ENCODE results near the gene NPHP1. TPM values are rescaled to one million over a fixed set of nuclear protein-coding genes. Genes with fewer than 3 reads are reported as not detected.

NPHP1 gene
- total and polyA plus RNA-seq, 2 of the 4 experiments (the other 2 are of a cell fraction): 1.8 to 2.5 TPM

GRCh38 chr2:110126086-110126773 lies 78.6 kb downstream of the NPHP1 start:
- no peak for ATAC-seq (ENCODE audit: low read depth)
- Histone ChIP-seq H3K4me1 (ENCODE audit: control insufficient read depth, insufficient read depth, low read length) (no peaks in the 10 kb centered on the region), H3K4ac (ENCODE audit: low read depth, low read length) (no peak overlapping the region), H2AK9ac (replicated peaks; ENCODE audit: low read depth, low read length, poor library complexity) (no peak overlapping the region), H2AK5ac (ENCODE audit: low read depth, low read length) (no peak overlapping the region), H3K9me1 (ENCODE audit: insufficient read depth, low read length) (no peaks in the 10 kb centered on the region; the same call in 1 of the 2 replicates), H2BK15ac (ENCODE audit: low read depth, low read length) (no peak overlapping the region), H4K20me1 (ENCODE audit: insufficient read depth, low read length) (no peaks in the 10 kb centered on the region), H3K4me3 (ENCODE audit: insufficient read depth, low read depth, low read length) (no peak overlapping the region), H2BK20ac (ENCODE audit: low read depth, low read length) (no peak overlapping the region), H3K79me1 (ENCODE audit: low read depth in 1 of 2, low read length in 2 of 2) (no peaks in the 10 kb centered on the region), H3K27me3 (ENCODE audit: control insufficient read depth, insufficient read depth, low read length) (no peaks in the 10 kb centered on the region), H3K18ac (ENCODE audit: low read depth, low read length) (no peak overlapping the region), H2AFZ (replicated peaks; ENCODE audit: low read length, poor library complexity) (no peak overlapping the region), H4K8ac (ENCODE audit: low read depth in 2 of 2, low read length in 2 of 2) (no peak overlapping the region), H3K56ac (ENCODE audit: extremely low read depth, insufficient read depth, low read length) (no peak overlapping the region), H3K14ac (replicated peaks; ENCODE audit: low read depth, low read length) (no peak overlapping the region), H3K27ac (ENCODE audit: insufficient read depth, low read length) (no peak overlapping the region), H3K9ac (ENCODE audit: low read depth, low read length) (no peak overlapping the region), H4K91ac (ENCODE audit: insufficient read depth, low read depth, low read length) (no peak overlapping the region), H3K23ac (ENCODE audit: low read depth, low read length) (no peak overlapping the region), H3K9me3 (ENCODE audit: control insufficient read depth, insufficient read depth, low read length) (no peaks in the 10 kb centered on the region), H4K5ac (ENCODE audit: low read depth, low read length) (no peak overlapping the region), H3K36me3 (ENCODE audit: control insufficient read depth, insufficient read depth, low read length) (no peaks in the 10 kb centered on the region), H3K4me2 (ENCODE audit: low read depth, low read length) (no peak overlapping the region), H2BK120ac (ENCODE audit: low read depth, low read length) (no peak overlapping the region), H2BK5ac (ENCODE audit: low read depth, low read length, poor library complexity, severe bottlenecking) (no peak overlapping the region)
- dilution Hi-C loops (cut with HindIII; ENCODE audit: low sequenced_read_pairs, unreplicated experiment) (no loop called here), intact Hi-C loops (cut with micrococcal nuclease) (no loop called here), in situ Hi-C loops (cut with MboI; ENCODE audit: low sequenced_read_pairs) (no loop called here)
- ChIA-PET POLR2A (ENCODE audit: unreplicated experiment) (no interaction called here), CTCF (no interaction called here)
- peak; percentile 24 for DNase-seq
- TF ChIP-seq BHLHE40 (IDR thresholded peaks at IDR 0.05; ENCODE audit: low read depth, low read length) (no peak), SMC3 (IDR thresholded peaks at IDR 0.05; ENCODE audit: low read depth, low read length) (no peak), CEBPB (IDR thresholded peaks at IDR 0.05; ENCODE audit: low read depth, low read length) (no peak), CTCF (conservative IDR thresholded peaks at IDR 0.05; ENCODE audit: low read depth, low read length) (no peak), MAZ (IDR thresholded peaks at IDR 0.05; ENCODE audit: borderline replicate concordance, low read depth, low read length) (no peak), POLR2A (IDR thresholded peaks at IDR 0.05; ENCODE audit: low read depth, low read length) (no peak), ELK1 (IDR thresholded peaks at IDR 0.05; ENCODE audit: borderline replicate concordance, low read depth, low read length) (no peak), MXI1 (IDR thresholded peaks at IDR 0.05; ENCODE audit: borderline replicate concordance, low read depth, low read length) (no peak), RFX5 (IDR thresholded peaks at IDR 0.05; ENCODE audit: low read depth, low read length) (no peak), RCOR1 (IDR thresholded peaks at IDR 0.05; ENCODE audit: insufficient replicate concordance, low read length) (no peak), CHD1 (IDR thresholded peaks at IDR 0.05; ENCODE audit: low read depth, low read length) (no peak)
- no TSS peak for BruUV-seq (replicated peaks)
- 100% methylated on average over 1 of the region's 4 CpGs; no CpG with 5 or more reads in 1 of the 2 experiments for WGBS, 2 experiments (ENCODE audit: extremely low coverage in 2 of 2, insufficient read length in 1 of 2)
